ENCODE results near the gene RTN1. TPM values are rescaled to one million over a fixed set of nuclear protein-coding genes. Genes with fewer than 3 reads are reported as not detected.

Gene RTN1
- total RNA-seq, 2 donors from 2014 or later, result 1.5 to 4.3 TPM

GRCh38 chr14:59863806-59864525 lies 6.6 kb downstream of the RTN1 start:
- ATAC-seq (no peak), DNase-seq (no peak)
- intact Hi-C loops (cut with DNase I, micrococcal nuclease), result no loop called here

DNA sequence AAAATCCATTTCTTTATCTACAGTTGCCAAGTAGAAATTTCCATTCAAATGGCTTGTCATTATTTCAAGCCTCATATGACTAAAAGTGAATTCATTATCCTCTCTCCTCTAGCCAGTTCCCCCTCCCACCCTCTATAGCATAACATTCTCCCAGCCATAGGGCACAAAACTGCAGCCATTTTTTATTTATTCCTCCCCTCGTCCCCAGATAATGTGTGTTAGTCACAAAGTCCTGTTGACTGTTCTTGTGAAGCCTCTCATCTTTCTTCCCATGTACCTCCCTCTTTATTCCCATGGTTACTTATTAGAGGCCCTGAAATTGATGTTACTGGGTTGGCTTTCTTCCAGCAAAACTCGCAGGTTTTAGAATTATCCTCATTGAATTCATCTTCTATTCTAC lies 13.2 kb downstream of the RTN1 start:
- no peak for ATAC-seq
- intact Hi-C loops (cut with DNase I, micrococcal nuclease), result no loop called here
- DNase-seq, result no peak

DNA sequence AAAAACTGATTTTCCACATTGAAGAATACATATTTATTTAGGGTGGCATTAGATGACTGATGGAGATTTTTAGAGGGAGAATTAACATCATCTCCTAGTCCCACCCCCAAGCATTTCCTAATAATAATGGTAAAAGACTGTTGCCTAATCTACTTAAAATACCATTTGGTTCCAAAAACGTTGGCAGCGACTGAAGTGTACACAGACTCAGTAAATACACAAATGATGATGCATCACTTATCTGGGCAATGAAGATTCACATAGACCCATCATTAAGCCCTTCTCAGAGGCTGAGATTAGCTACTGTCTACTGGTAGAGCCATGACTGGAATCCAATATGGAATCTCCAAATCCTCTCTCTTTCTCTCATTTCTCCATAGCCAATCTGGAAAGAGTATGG lies 18.2 kb downstream of the RTN1 start:
- no peak for ATAC-seq
- DNase-seq, result no peak
- intact Hi-C loops (cut with DNase I, micrococcal nuclease), result no loop called here

DNA sequence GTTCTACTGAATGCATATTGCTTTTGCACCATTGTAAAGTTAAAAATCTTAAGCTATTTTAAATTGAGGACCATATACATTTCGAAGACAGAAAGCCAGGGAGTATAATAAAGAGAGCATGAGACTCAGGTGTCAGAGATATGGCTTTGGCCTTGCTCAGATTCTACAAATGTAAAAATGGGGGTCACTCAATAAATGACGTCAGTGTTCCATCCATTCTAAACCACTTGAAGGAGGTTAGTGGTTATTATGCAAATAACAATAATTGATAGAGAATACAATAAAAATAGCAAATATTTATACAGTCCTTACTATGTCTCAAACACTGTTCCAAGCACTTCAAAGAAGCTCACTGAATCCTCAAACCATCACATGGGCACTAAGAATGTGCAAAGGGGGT lies 20.1 kb downstream of the RTN1 start:
- intact Hi-C loops (cut with DNase I, micrococcal nuclease), result no loop called here
- ATAC-seq, result no peak
- DNase-seq, result no peak

- ATAC-seq (no peak), DNase-seq (no peak)
- intact Hi-C loops (cut with DNase I, micrococcal nuclease), result no loop called here
Observed at GRCh38 chr14:59849411-59850130, 21.0 kb downstream of the RTN1 start.

GRCh38 chr14:59848671-59849070 lies 21.9 kb downstream of the RTN1 start:
- ATAC-seq (no peak), DNase-seq (no peak)
- intact Hi-C loops (cut with DNase I, micrococcal nuclease), result no loop called here

GRCh38 chr14:59847711-59848110 lies 22.9 kb downstream of the RTN1 start:
- DNase-seq (no peak), ATAC-seq (no peak)
- intact Hi-C loops (cut with DNase I, micrococcal nuclease), result no loop called here

DNA sequence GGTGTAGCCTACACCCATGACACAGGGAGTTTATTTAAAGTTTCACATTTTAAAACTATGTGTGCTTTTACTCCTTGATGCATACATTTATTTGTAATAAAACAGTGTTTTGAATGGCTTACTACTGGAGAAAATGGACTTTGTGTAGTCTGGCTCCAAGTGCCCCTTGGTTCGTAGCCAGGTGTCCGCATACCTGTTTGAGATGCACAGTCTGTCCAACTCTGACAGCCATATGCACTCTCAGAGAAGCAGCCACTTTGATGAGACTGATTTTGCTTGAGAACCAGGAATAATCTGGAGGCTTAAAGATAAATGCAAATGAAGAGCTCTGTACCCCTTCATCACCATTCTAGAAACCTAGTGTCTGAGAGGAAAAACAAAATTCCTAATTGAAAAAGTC lies 24.0 kb downstream of the RTN1 start:
- ATAC-seq (no peak), DNase-seq (no peak)
- intact Hi-C loops (cut with DNase I, micrococcal nuclease), result no loop called here

DNA sequence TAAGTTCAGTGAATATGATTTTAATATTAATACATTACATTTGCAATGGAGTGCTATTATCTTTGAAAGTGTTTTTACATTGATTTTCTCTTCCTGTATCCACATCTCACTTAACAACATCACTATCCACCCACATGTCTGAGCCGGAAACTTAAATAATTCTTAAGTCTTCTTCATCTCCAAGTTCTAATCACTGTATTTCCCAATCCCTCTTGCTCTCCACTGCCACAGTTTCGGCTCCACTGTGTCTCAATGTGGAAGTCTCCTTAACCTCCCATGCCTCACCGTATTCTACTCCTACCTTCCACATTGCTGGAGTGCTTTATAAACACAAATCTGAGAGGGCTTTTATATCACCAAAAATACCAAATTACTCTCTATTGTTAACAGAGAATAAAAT lies 25.3 kb downstream of the RTN1 start:
- DNase-seq (no peak), ATAC-seq (no peak)
- intact Hi-C loops (cut with DNase I, micrococcal nuclease), result no loop called here

- intact Hi-C loops (cut with DNase I, micrococcal nuclease), result no loop called here
- DNase-seq (no peak), ATAC-seq (no peak)
Observed at GRCh38 chr14:59844186-59844812, 26.3 kb downstream of the RTN1 start.

GRCh38 chr14:59836116-59836515 lies 34.5 kb downstream of the RTN1 start:
- intact Hi-C loops (cut with DNase I, micrococcal nuclease), result no loop called here
- DNase-seq (no peak), ATAC-seq (no peak)

DNA sequence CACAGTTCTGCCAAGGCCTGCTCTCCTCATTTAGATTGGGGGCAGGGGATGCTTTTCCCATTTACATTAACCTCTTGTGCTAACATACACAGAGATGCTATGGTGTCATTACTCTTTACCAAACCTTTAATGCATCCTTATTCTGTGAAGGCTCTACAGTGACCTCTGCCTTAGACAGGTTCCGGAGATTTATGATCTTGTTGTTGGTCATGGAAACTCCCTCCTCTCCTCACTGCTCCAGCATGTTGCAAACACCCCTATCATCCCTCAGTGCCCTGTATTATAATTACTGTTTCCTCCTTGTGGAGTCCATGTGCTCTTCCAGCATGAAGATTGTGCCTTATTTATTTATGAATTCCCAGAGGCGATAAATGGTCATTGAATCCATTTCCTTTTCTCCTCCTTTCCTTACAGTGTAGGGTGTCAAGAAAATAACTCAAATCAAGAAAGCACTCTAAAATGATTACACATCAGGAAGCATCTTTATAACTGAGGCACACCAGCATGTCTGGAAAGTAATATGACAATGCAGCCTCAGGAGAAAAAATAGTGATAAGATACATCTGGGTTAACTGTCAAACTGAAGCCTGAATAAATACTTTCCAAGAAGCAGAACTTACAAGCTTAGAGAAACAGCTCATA lies 37.8 kb downstream of the RTN1 start:
- ATAC-seq (peak; percentile 83), DNase-seq (no peak)
- intact Hi-C loops (cut with DNase I, micrococcal nuclease), result no loop called here

DNA sequence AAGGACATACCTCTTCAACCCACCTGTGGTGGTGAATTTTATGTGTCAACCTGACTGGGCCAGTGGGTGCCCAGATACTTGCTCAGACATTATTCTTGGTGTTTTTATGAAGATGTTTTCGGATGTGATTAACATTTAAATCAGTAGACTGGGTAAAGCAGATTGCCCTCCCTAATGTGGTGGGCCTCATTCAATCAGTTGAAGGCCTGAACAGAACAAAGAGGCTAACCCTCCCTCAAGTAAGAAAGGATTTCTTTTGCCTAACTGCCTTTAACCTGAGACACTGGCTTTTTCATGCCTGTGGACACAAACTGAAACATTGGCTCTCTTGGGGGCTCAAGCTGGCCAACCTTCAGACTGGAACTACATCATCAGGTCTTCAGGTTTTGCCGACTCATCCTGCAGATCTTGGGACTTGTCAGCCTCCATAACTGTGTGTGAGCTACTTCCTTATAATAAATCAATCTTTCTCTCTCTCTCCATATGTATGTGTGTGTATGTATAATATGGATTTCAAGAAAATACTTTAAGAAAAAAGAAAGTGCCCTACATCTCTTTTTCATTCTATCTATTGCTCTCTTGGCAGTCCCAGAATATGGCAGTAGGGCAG lies 39.4 kb downstream of the RTN1 start:
- intact Hi-C loops (cut with DNase I, micrococcal nuclease), result no loop called here
- ATAC-seq, result no peak

DNA sequence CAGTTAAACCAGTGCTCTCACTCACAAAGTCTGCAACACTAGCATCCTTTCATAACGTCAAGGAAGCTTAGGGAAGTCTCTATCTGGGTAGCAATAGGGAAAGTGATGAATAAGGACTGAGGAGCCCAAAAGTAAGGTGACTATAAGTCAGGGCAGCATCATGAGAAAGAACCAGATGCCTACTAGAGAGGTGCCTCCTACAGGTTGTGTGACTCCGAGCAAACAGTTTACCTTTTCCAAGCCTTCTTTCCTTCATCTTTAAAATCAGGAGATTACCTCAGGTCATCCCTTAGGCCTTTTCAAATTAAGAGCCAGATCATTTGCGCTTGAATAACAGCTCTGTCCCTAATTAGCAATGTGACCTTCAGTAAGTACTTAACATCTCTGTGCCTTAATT lies 40.2 kb downstream of the RTN1 start:
- intact Hi-C loops (cut with DNase I, micrococcal nuclease), result no loop called here
- DNase-seq, result no peak
- ATAC-seq, result no peak

More for the DNA sequence above, 39.4 kb downstream of the RTN1 start:
- DNase-seq, result no peak

GRCh38 chr14:59829469-59830337 lies 40.9 kb downstream of the RTN1 start:
- intact Hi-C loops (cut with DNase I, micrococcal nuclease), result no loop called here
- DNase-seq, result no peak
- ATAC-seq, result peak; percentile 62

DNA sequence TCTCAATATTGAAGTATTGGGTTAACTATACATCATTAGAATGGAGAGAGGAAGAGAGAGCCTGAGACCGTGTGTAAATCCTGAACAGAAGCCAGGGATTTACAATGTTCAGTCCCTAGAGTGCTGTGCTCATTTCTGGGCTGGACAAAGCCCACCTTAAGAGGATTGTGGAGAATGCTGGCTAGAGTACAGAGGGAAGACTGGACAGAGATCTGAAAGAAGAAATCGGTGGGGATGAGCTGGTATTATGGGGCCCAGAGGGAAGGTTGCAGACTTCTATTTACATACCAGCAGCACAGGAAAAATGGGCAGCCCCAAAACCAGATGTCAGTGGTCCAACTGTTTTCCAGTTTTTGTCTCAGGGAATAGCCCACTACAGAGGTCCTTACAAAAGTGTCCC lies 42.3 kb downstream of the RTN1 start:
- ATAC-seq, result no peak
- DNase-seq, result no peak
- intact Hi-C loops (cut with DNase I, micrococcal nuclease), result no loop called here

DNA sequence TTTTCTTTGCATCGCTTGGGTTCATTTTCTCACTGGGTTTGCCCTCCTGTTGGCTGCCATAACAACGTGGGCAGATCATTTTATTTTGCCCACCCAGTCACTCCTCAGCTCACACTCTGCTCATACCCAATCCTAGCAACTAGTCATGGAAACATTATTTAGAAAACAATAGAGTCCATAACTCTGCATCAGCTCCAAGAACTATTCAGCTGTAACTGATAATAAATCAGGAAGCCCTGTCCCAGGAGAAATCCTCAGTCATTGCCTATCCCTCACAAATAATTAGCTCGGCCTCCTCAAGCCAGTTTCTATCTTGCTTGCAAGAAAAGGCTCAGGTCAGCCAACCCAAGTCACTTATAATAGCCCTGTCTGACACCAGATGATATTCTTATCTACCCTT lies 43.2 kb downstream of the RTN1 start:
- DNase-seq (no peak), ATAC-seq (no peak)
- intact Hi-C loops (cut with DNase I, micrococcal nuclease), result no loop called here

GRCh38 chr14:59826150-59826549 lies 44.4 kb downstream of the RTN1 start:
- intact Hi-C loops (cut with DNase I, micrococcal nuclease), result no loop called here
- no peak for DNase-seq
- peak; percentile 84 for ATAC-seq

- DNase-seq (no peak), ATAC-seq (no peak)
- intact Hi-C loops (cut with DNase I, micrococcal nuclease), result no loop called here
Observed at GRCh38 chr14:59823179-59823578, 47.4 kb downstream of the RTN1 start.

Measured in left colon (tissue), 2 donors.